Esophagus muscularis mucosa (tissue), 4 donors: ENCODE results near the gene C1orf52. TPM values are rescaled to one million over a fixed set of nuclear protein-coding genes. Genes with fewer than 3 reads are reported as not detected.
A peak's percentile ranks its signal among the peaks of the same experiment; 100 is the strongest.

Experiments
- DNase-seq: peaks from one replicate; pipeline ENCODE4 v3.0.0-alpha.2; 2017; ENCODE audit errors: extremely low spot score
- H3K27ac ChIP-seq, 4 donors: fragments of 200-600 bp; sonication (generic); replicated peaks in 1 of 4; 1 replicate in 3 of 4; 2 replicates in 1 of 4; pipeline ENCODE4 v1.5.1; 2016 to 2019; ENCODE audit warnings: mild to moderate bottlenecking in 1 of 4
- H3K27me3 ChIP-seq, 4 donors: fragments of 200-600 bp; sonication (generic); one replicate each; pipeline versions ENCODE4 v1.5.1 to v1.6.0; 2016 to 2019
- H3K36me3 ChIP-seq, 4 donors: fragments of 200-600 bp; sonication (generic); one replicate each; pipeline ENCODE4 v1.5.1; 2016 to 2019
- H3K4me1 ChIP-seq, 4 donors: fragments of 200-600 bp; sonication (generic); one replicate each; pipeline ENCODE4 v1.5.1; 2016 to 2019
- H3K4me3 ChIP-seq, 4 donors: fragments of 200-600 bp; sonication (generic); 1 replicate in 2 of 4; 2 replicates in 2 of 4; pipeline ENCODE4 v1.5.1; 2016 to 2019; ENCODE audit warnings: mild to moderate bottlenecking in 4 of 4, moderate library complexity in 1 of 4
- H3K9me3 ChIP-seq, 4 donors: fragments of 200-600 bp; sonication (generic); 1 replicate in 3 of 4; 2 replicates in 1 of 4; pipeline ENCODE4 v1.5.1; 2016 to 2019
- EP300 ChIP-seq: sonication (generic); formaldehyde crosslinking; IDR thresholded peaks from one replicate; pipeline ENCODE4 v1.6.1; 2017; ENCODE audit warnings: antibody characterized with exemption
- POLR2A ChIP-seq: fragments of 450-650 bp; IDR thresholded peaks from one replicate; pipeline ENCODE4 v1.6.1; 2017; ENCODE audit warnings: antibody characterized with exemption, moderate library complexity, mild to moderate bottlenecking, low read depth
- POLR2AphosphoS5 ChIP-seq, 2 donors: sonication (generic); formaldehyde crosslinking; IDR thresholded peaks; one replicate each; pipeline ENCODE4 v1.6.1; 2017; ENCODE audit warnings: antibody characterized with exemption in 2 of 2
- WGBS: methylation state at CpG from one replicate; pipeline ENCODE4 v1.1.5; 2018; 5-methylcytosine and 5-hydroxymethylcytosine counted together
- intact Hi-C: fragments of 100-400 bp; cut with DNase I; formaldehyde crosslinking; loops from one replicate; pipeline ENCODE4 v1.15.1; 2023
- total RNA-seq, 4 donors: library from RNA; depleted of rRNA; stranded (reverse); fragments of >200 nt; gene quantifications; one replicate each; pipeline versions ENCODE4 v1.1.0 to v1.2.1, GENCODE V29; 2016
- TF ChIP-seq, protein P1 (sequence below), 3 experiments: fragments of 200-600 bp in 2 of 3; fragments of 450-650 bp in 1 of 3; sonication (generic) in 2 of 3; IDR thresholded peaks; one replicate each; pipeline ENCODE4 v1.5.1; 2017 to 2019; ENCODE audit warnings: antibody characterized with exemption in 3 of 3, mild to moderate bottlenecking in 2 of 3, moderate library complexity in 1 of 3

The C1orf52 gene
- total RNA-seq, 4 donors from 2014 or later = 11.2 to 22.4 (median 15.4) TPM

DNA sequence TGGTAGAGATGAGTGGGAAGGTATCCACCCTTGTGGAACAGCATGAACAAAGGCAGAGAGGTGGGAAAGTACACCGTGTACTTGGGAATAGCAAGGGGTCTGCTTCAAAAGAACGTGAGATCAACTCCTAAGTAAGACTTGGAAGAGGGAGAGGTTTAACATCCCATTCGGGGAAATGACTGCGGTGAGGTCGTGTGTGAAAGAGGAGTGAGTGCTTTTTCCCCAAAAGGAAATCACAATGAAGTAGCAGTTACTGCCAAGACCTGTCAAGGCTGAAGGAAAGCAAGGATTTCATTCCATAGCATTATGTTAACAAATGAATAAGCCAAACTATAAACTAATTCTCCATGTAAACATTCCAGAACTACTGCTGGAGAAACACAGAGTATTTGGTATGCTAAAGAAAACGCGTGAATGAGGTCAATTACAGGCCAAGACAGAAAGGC, 38.7 kb downstream of the C1orf52 start:
- Histone ChIP-seq H3K27me3 (no peaks in the 10 kb centered on the region), H3K36me3 (no peaks in the 10 kb centered on the region), H3K9me3 (no peaks in the 10 kb centered on the region), H3K4me3 (peak overlapping the region in 1 of 4 donors; percentile 11), H3K27ac (peak overlapping the region; percentile 70 to 78 (median 78)), H3K4me1 (peaks cover 15 to 71% (median 64%) of the 10 kb centered on the region in 4 donors)
- no peak for DNase-seq
- TF ChIP-seq EP300 = peak; percentile 83
- peak; percentile 66 to 84 for TF ChIP-seq POLR2AphosphoS5 (IDR thresholded peaks at IDR 0.05)
- no peak for TF ChIP-seq POLR2A
- intact Hi-C loops = no loop called here
- 22% methylated on average over 7 of the region's 7 CpGs for WGBS

DNA sequence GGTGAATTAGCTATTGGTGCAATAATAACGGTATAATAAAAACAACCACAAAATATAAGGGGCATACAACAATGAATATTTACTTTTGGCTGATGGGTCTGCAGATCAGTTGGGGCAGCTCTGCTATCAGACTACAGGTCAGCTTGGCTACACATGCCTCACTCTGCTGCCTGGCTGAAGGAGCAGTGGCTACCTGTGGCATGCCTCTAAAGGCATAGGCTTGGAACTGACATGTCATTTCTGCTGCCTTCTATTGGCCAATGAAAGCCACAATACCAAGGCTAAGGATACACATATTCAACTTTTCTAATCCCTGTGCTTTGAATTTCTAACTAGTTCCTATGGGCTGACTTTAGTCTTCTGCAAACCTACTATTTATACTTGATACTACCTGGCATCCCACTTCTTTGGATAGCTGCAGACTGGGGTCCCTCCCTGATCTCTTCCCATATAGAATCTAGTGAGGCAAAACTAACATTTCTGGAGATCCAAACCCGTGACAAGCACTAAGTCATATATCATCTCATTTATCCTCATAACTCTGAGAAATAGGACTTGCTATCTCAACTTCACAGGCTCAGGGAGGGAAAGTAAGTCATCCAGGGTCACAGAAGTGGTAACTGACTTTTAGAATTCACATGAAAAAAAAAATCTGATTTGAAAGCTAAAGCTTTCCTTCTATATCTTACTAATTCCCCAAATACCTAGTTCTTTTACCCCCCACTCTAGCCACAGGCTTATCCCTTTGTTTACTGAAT, 39.4 kb downstream of the C1orf52 start:
- H3K4me3 ChIP-seq = peak overlapping the region in 1 of 4 donors; percentile 11
- intact Hi-C loops = no loop called here
- TF ChIP-seq POLR2A (no peak), EP300 (no peak)
- TF ChIP-seq, protein P1, sequence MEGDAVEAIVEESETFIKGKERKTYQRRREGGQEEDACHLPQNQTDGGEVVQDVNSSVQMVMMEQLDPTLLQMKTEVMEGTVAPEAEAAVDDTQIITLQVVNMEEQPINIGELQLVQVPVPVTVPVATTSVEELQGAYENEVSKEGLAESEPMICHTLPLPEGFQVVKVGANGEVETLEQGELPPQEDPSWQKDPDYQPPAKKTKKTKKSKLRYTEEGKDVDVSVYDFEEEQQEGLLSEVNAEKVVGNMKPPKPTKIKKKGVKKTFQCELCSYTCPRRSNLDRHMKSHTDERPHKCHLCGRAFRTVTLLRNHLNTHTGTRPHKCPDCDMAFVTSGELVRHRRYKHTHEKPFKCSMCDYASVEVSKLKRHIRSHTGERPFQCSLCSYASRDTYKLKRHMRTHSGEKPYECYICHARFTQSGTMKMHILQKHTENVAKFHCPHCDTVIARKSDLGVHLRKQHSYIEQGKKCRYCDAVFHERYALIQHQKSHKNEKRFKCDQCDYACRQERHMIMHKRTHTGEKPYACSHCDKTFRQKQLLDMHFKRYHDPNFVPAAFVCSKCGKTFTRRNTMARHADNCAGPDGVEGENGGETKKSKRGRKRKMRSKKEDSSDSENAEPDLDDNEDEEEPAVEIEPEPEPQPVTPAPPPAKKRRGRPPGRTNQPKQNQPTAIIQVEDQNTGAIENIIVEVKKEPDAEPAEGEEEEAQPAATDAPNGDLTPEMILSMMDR (IDR thresholded peaks at IDR 0.05) = no peak
- no peaks in the 10 kb centered on the region for H3K9me3 ChIP-seq
- peak overlapping the region; percentile 70 to 78 (median 78) for H3K27ac ChIP-seq
- DNase-seq = no peak
- no peaks in the 10 kb centered on the region for H3K27me3 ChIP-seq
- H3K36me3 ChIP-seq = no peaks in the 10 kb centered on the region
- 74% methylated on average over 2 of the region's 2 CpGs for WGBS
- peaks cover 8 to 71% (median 63%) of the 10 kb centered on the region in 4 donors for H3K4me1 ChIP-seq

DNA sequence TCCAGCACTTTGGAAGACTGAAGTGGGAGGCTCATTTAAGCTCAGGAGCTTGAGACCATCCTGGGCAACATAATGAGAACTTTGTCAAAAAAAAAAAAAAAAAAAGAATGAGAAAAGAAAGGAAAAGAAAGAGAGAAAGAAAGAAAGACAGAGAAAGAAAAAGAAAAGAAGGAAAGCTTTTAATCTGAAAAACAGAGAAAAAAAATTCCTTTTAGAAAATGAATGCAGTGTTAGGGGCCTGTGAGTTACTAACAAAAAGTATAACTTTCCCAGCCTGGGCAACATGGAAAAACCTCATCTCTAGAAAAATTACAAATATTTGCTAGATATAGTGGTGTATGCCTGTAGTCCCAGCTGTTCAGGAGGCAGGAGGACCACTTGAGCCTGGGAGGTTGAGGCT, 42.8 kb downstream of the C1orf52 start:
- H3K9me3 ChIP-seq = no peaks in the 10 kb centered on the region
- H3K27ac ChIP-seq = no peak overlapping the region
- intact Hi-C loops = no loop called here
- H3K4me1 ChIP-seq = peaks cover 0 to 51% (median 41%) of the 10 kb centered on the region in 4 donors
- H3K36me3 ChIP-seq = no peaks in the 10 kb centered on the region
- H3K27me3 ChIP-seq = no peaks in the 10 kb centered on the region
- DNase-seq = no peak
- no peak overlapping the region for H3K4me3 ChIP-seq
- TF ChIP-seq, protein P1 (IDR thresholded peaks at IDR 0.05) = no peak

DNA sequence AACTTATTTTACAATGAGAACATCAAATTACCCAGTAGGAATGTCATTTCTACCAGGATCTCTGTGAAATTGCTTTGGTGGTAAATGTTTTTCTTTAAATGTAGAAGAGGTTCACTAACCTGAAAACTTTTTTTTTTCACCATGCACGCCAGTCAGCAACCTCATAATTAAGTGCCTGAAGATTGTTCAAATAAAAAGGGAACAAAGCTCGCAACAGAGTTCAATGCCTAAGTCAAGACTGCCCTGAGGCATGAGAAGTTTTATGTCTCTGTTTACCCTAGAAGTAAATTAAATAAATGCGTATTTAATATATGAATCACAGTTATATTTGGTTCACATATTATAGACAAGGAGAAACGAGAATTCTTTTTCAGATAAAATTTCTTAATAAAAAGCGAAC, 44.8 kb downstream of the C1orf52 start:
- TF ChIP-seq POLR2A (no peak), POLR2AphosphoS5 (IDR thresholded peaks at IDR 0.05) (no peak), EP300 (no peak)
- TF ChIP-seq, protein P1 (IDR thresholded peaks at IDR 0.05) = no peak
- DNase-seq = no peak
- H3K36me3 ChIP-seq = no peaks in the 10 kb centered on the region
- peak overlapping the region in 1 of 4 donors; percentile 8 for H3K4me3 ChIP-seq
- peak overlapping the region in 3 of 4 donors; percentile 6 to 51 (median 14) for H3K27ac ChIP-seq
- intact Hi-C loops = no loop called here
- 63% methylated on average over 5 of the region's 5 CpGs for WGBS
- no peaks in the 10 kb centered on the region for H3K9me3 ChIP-seq
- no peaks in the 10 kb centered on the region for H3K27me3 ChIP-seq
- H3K4me1 ChIP-seq = peaks cover 0 to 31% (median 21%) of the 10 kb centered on the region in 4 donors

DNA sequence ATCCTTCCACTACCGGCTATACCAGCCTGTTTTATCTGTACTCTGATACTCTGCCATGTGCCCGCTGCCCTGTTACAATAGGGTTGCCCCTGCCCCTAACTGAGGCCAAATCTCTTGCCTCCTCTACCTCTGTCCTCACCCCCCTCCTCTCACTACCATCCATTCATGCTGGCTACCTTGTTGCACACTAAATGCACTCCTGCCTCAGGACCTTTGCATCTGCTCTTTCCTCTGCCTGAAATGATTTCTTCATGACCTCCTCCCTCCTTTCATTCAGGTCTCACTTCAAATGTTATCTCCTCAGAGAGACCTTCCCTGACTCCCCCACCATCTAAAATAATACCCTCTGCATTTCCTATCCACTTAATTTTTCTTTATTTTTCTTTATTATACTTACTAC, 51.0 kb downstream of the C1orf52 start:
- Histone ChIP-seq H3K9me3 (no peaks in the 10 kb centered on the region), H3K27ac (no peak overlapping the region), H3K27me3 (no peaks in the 10 kb centered on the region), H3K4me3 (no peak overlapping the region), H3K4me1 (peaks cover 0 to 10% (median 7%) of the 10 kb centered on the region in 4 donors), H3K36me3 (no peaks in the 10 kb centered on the region)
- 82% methylated on average over 2 of the region's 2 CpGs for WGBS
- no peak for DNase-seq
- TF ChIP-seq EP300 (no peak), POLR2AphosphoS5 (IDR thresholded peaks at IDR 0.05) (no peak), POLR2A (no peak)
- TF ChIP-seq, protein P1 (IDR thresholded peaks at IDR 0.05) = no peak
- intact Hi-C loops = no loop called here
